K562 (cell line): Measurements from ENCODE around the gene RGS9. TPM values are rescaled to one million over a fixed set of nuclear protein-coding genes. Genes with fewer than 3 reads are reported as not detected.

ENCODE experiments used
- ATAC-seq: fragments of 200-7000 bp; cut with Tn5 transposase; 3 replicates; pipeline ENCODE4 v1.9.1; 2020; ENCODE audit warnings: moderate library complexity
- BruUV-seq: library from RNA; stranded (reverse); fragments of 400-500 nt; replicated peaks from 2 replicates; lab custom pipeline; 2021; lab: Mats Ljungman, UMichigan
- CTCF ChIA-PET: fragments of 300-600 bp; formaldehyde crosslinking; extraction: SDS; loops from one replicate; lab custom pipeline; 2021; ENCODE audit warnings: low intra/inter-chr PET ratio; lab: Yijun Ruan, JAX
- POLR2A ChIA-PET: fragments of 300-600, 350-650 bp; sonication (Branson Sonifier 250); formaldehyde crosslinking; extraction: SDS; loops from one replicate; lab custom pipeline; 2021; ENCODE audit warnings: antibody characterized with exemption, inconsistent platforms; lab: Yijun Ruan, JAX
- DNase-seq, 4 experiments: peaks; one replicate each; pipeline versions ENCODE4 v3.0.0 to v3.0.0-alpha.2; 2011 to 2018; ENCODE audit warnings: low spot score in 3 of 4, mixed read lengths in 3 of 4; ENCODE audit errors: extremely low read depth in 1 of 4
- FAIRE-seq: peaks from 2 replicates; lab custom pipeline; 2011; peaks lifted over from hg19 to GRCh38; lab: Jason Lieb, UNC
- H2AFZ ChIP-seq: 2 replicates; pipeline ENCODE4 v1.6.0; 2011; ENCODE audit warnings: low read depth, low read length, control low read depth, inconsistent platforms
- H3K27ac ChIP-seq: fragments of 200-600 bp; 3 replicates; pipeline ENCODE4 v1.8.0; 2011; ENCODE audit warnings: low read depth, mild to moderate bottlenecking, control low read depth, inconsistent platforms, low read length, moderate library complexity, mixed read lengths; ENCODE audit errors: extremely low read depth
- H3K27me3 ChIP-seq, 2 experiments: fragments of 300-600 bp in 1 of 2; 2 replicates in 1 of 2; 3 replicates in 1 of 2; pipeline versions ENCODE4 v1.6.0 to v1.8.0; 2011; ENCODE audit warnings: inconsistent platforms in 2 of 2, low read length in 2 of 2, mild to moderate bottlenecking in 1 of 2, mixed read lengths in 1 of 2, moderate library complexity in 1 of 2; ENCODE audit not compliant: control insufficient read depth in 2 of 2, insufficient read depth in 2 of 2
- H3K36me3 ChIP-seq: fragments of 300-600 bp; 3 replicates; pipeline ENCODE4 v1.8.0; 2011; ENCODE audit warnings: mild to moderate bottlenecking, low read length, inconsistent platforms; ENCODE audit not compliant: control insufficient read depth, insufficient read depth
- H3K4me1 ChIP-seq, 2 experiments: fragments of 200-600 bp in 1 of 2; replicated peaks in 1 of 2; 2 replicates in 1 of 2; 3 replicates in 1 of 2; pipeline versions ENCODE4 v1.5.1 to v1.8.0; 2011; ENCODE audit warnings: inconsistent platforms in 2 of 2, low read length in 2 of 2, mild to moderate bottlenecking in 1 of 2, mixed read lengths in 1 of 2, moderate library complexity in 1 of 2; ENCODE audit not compliant: control insufficient read depth in 2 of 2, insufficient read depth in 2 of 2
- H3K4me2 ChIP-seq: 2 replicates; pipeline ENCODE4 v1.6.1; 2011; ENCODE audit warnings: low read length, control low read depth, inconsistent platforms, mixed read lengths; ENCODE audit not compliant: insufficient read depth
- H3K4me3 ChIP-seq: fragments of 200-600 bp; sonication (generic), shearing (Covaris generic); 2 replicates; pipeline ENCODE4 v1.5.1; 2016; ENCODE audit warnings: control low read depth, inconsistent platforms
- H3K79me2 ChIP-seq: fragments of 200-600 bp; 3 replicates; pipeline ENCODE4 v1.8.0; 2011; ENCODE audit warnings: low read length, inconsistent platforms; ENCODE audit not compliant: control insufficient read depth, insufficient read depth
- H3K9ac ChIP-seq, 2 experiments: 2 replicates each; pipeline versions ENCODE4 v1.6.0 to v1.6.1; 2011; ENCODE audit warnings: low read depth in 2 of 2, low read length in 2 of 2, control low read depth in 1 of 2, inconsistent platforms in 1 of 2, mild to moderate bottlenecking in 1 of 2, mixed read lengths in 1 of 2; ENCODE audit not compliant: insufficient read depth in 1 of 2
- H3K9me1 ChIP-seq: one replicate; pipeline ENCODE4 v1.6.0; 2011; ENCODE audit warnings: inconsistent platforms, mild to moderate bottlenecking, low read length, moderate library complexity; ENCODE audit not compliant: control insufficient read depth, insufficient read depth
- H3K9me3 ChIP-seq: replicated peaks from 2 replicates; pipeline ENCODE4 v1.5.1; 2011; ENCODE audit warnings: low read depth, low read length, inconsistent platforms; ENCODE audit not compliant: control insufficient read depth, insufficient read depth
- H4K20me1 ChIP-seq: replicated peaks from 2 replicates; pipeline ENCODE4 v1.6.1; 2011; ENCODE audit warnings: low read length, inconsistent platforms, mixed read lengths; ENCODE audit not compliant: control insufficient read depth, insufficient read depth
- ARID2 ChIP-seq: fragments of 450-650 bp; IDR thresholded peaks from 2 replicates; pipeline ENCODE4 v1.6.1; 2017; ENCODE audit warnings: antibody characterized with exemption, mild to moderate bottlenecking
- CREM ChIP-seq: IDR thresholded peaks from 2 replicates; pipeline ENCODE4 v1.6.1; 2014; ENCODE audit warnings: antibody characterized with exemption, low read depth
- CTCF ChIP-seq, 3 experiments: IDR thresholded peaks in 2 of 3; conservative IDR thresholded peaks in 1 of 3; 2 replicates each; pipeline ENCODE4 v1.5.1; 2011 to 2012; ENCODE audit warnings: low read length in 3 of 3, mild to moderate bottlenecking in 3 of 3, control low read depth in 2 of 3, improper control_type of control experiment in 1 of 3, inconsistent platforms in 1 of 3, low read depth in 1 of 3, mixed read lengths in 1 of 3, moderate library complexity in 1 of 3; ENCODE audit not compliant: insufficient read depth in 2 of 3
- DEAF1 ChIP-seq: fragments of 450-650 bp; formaldehyde crosslinking; IDR thresholded peaks from 2 replicates; pipeline ENCODE4 v1.4.0; 2020; ENCODE audit warnings: mild to moderate bottlenecking, moderate library complexity
- JUND ChIP-seq, 2 experiments: IDR thresholded peaks; 2 replicates in 1 of 2; 3 replicates in 1 of 2; pipeline ENCODE4 v1.6.1; 2011; ENCODE audit warnings: borderline replicate concordance in 2 of 2, low read depth in 2 of 2, low read length in 2 of 2, improper control_type of control experiment in 1 of 2, missing biosample characterization in 1 of 2, missing genetic modification characterization in 1 of 2, missing genetic modification reagents in 1 of 2
- PKNOX1 ChIP-seq: fragments of 450-650 bp; IDR thresholded peaks from 2 replicates; pipeline ENCODE4 v1.6.1; 2016
- RAD21 ChIP-seq, 2 experiments: fragments of 250-450 bp in 1 of 2; fragments of 450-650 bp in 1 of 2; sonication (Bioruptor Pico) in 1 of 2; formaldehyde crosslinking in 1 of 2; IDR thresholded peaks in 1 of 2; conservative IDR thresholded peaks in 1 of 2; 2 replicates each; pipeline versions ENCODE4 v1.4.0 to v1.8.0; 2020 to 2022; ENCODE audit warnings: mild to moderate bottlenecking in 2 of 2, moderate library complexity in 1 of 2
- STAG1 ChIP-seq: sonication (generic); formaldehyde crosslinking; IDR thresholded peaks from 2 replicates; pipeline ENCODE4 v1.5.0; 2020; ENCODE audit warnings: missing genetic modification reagents, borderline replicate concordance
- THRA ChIP-seq: fragments of 450-650 bp; IDR thresholded peaks from 2 replicates; pipeline ENCODE4 v1.6.1; 2017; ENCODE audit warnings: mild to moderate bottlenecking, moderate library complexity
- VEZF1 ChIP-seq: fragments of 200-800 bp; sonication (Bioruptor generic); IDR thresholded peaks from 2 replicates; pipeline ENCODE4 v1.6.1; 2017; ENCODE audit warnings: missing genetic modification characterization, missing compliant biosample characterization
- WGBS: fragments of 100-300 bp; shearing (Covaris generic); methylation state at CpG from one replicate; pipeline ENCODE4 v1.1.6; 2016; ENCODE audit warnings: low coverage, mixed read lengths; ENCODE audit not compliant: insufficient coverage; ENCODE audit errors: missing lambda C conversion rate; 5-methylcytosine and 5-hydroxymethylcytosine counted together
- in situ Hi-C: fragments of 300-500 bp; cut with MboI; formaldehyde crosslinking; loops from 4 replicates; pipeline ENCODE4 v1.15.0; 2018; ENCODE audit warnings: inconsistent platforms, mixed read lengths
- intact Hi-C: fragments of 100-400 bp; cut with micrococcal nuclease; formaldehyde crosslinking; loops from 2 replicates; pipeline ENCODE4 v1.14.2; 2022
- polyA plus RNA-seq, 8 experiments: library from polyadenylated mRNA; depleted of rRNA in 4 of 8; stranded (reverse) in 5 of 8; unstranded in 3 of 8; fragments of >200 nt; fragmentation: Nextera tagmentation in 2 of 8; fragmentation: Illumina TruSeq in 1 of 8; extraction: Ambion mirVana in 2 of 8; extraction: Trizol in 1 of 8; gene quantifications; 2 replicates each; pipeline versions ENCODE4 v1.2.1 to v1.2.3, GENCODE V29; 2011 to 2014; ENCODE audit warnings: inconsistent platforms in 1 of 8, missing spikeins in 1 of 8
- total RNA-seq, 7 experiments: library from RNA; depleted of rRNA in 6 of 7; stranded (reverse); fragments of >200 nt in 6 of 7; fragmentation: Illumina TruSeq in 2 of 7; extraction: Trizol in 2 of 7; gene quantifications; 2 replicates each; pipeline versions ENCODE4 v1.2.1 to v1.2.3, GENCODE V29; 2011 to 2021; ENCODE audit warnings: low replicate concordance in 1 of 7

The RGS9 gene
- total and polyA plus RNA-seq, 9 of the 15 experiments (the other 6 are each of a cell fraction or from before 2014, with no cell fraction given) = 0.18 to 1.4 (median 0.55) TPM

GRCh38 chr17:65231662-65232335 lies 94.6 kb downstream of the RGS9 start:
- Histone ChIP-seq H4K20me1 (peaks cover 7% of the 10 kb centered on the region; the same call in 1 of the 2 replicates), H3K9me3 (no peaks in the 10 kb centered on the region), H3K4me1 (peaks cover 12 to 22% of the 10 kb centered on the region in 2 experiments), H3K27me3 (peaks cover 10 to 16% of the 10 kb centered on the region in 2 experiments; a peak in 3 of 5 replicates), H3K9ac (no peak overlapping the region), H3K4me3 (no peak overlapping the region), H2AFZ (no peak overlapping the region), H3K27ac (no peak overlapping the region), H3K79me2 (no peaks in the 10 kb centered on the region), H3K9me1 (no peaks in the 10 kb centered on the region), H3K36me3 (no peaks in the 10 kb centered on the region), H3K4me2 (no peak overlapping the region)
- ChIA-PET POLR2A (interaction anchor here (0.5 kb wide), 1 partner anchor 311 kb away, joined by 3 read pairs; no protein-coding TSS in a partner anchor), CTCF (interaction anchor here (0.6 to 2.0 kb wide), 2 partner anchors 808 to 934 kb away, joined by 5 to 10 read pairs; no protein-coding TSS in a partner anchor)
- FAIRE-seq (peak; percentile 89), DNase-seq (peak; percentile 73 to 77 (median 76)), ATAC-seq (peak; percentile 90)
- no TSS peak for BruUV-seq
- in situ Hi-C loops (loop anchor here (5.0 kb wide), 1 partner anchor 936 kb away; no protein-coding TSS in a partner anchor), intact Hi-C loops (loop anchor here (2.0 to 5.0 kb wide), 3 partner anchors 325 to 933 kb away; no protein-coding TSS in a partner anchor)
- WGBS = 25% methylated on average over 8 of the region's 8 CpGs
- TF ChIP-seq DEAF1 (CRISPR knock-in tag) (peak; percentile 39; the same call in 1 of the 2 replicates), CREM (peak; percentile 33; the same call in 1 of the 2 replicates), THRA (no peak), PKNOX1 (peak; percentile 29; the same call in 1 of the 2 replicates), CTCF (IDR thresholded peaks at IDR 0.05 in 2 of 3, conservative IDR thresholded peaks at IDR 0.05 in 1 of 3; ENCODE audit: insufficient read depth in 2 of 3, low read depth in 1 of 3, low read length in 3 of 3) (peak; percentile 79 to 89 (median 88)), JUND (IDR thresholded peaks at IDR 0.05; ENCODE audit: borderline replicate concordance, low read depth, low read length) (peak; percentile 26; the same call in 1 of the 2 replicates), JUND (tag; IDR thresholded peaks at IDR 0.05; ENCODE audit: borderline replicate concordance, low read depth, low read length) (no peak), VEZF1 (CRISPR knock-in tag) (peak; percentile 66), RAD21 (CRISPR knock-in tag; conservative IDR thresholded peaks at IDR 0.05 in 1 of 2, IDR thresholded peaks at IDR 0.05 in 1 of 2) (peak; percentile 77 to 84), ARID2 (peak; percentile 40; the same call in 1 of the 2 replicates), STAG1 (CRISPR knock-in tag) (peak; percentile 50; the same call in 1 of the 2 replicates)
